Cardiac muscle cell (in vitro differentiated cells and primary cell): Measurements from ENCODE around the gene NUDT22. TPM values are rescaled to one million over a fixed set of nuclear protein-coding genes. Genes with fewer than 3 reads are reported as not detected.

Source experiments
- DNase-seq, 2 donors: peaks; one replicate each; pipeline versions ENCODE4 v3.0.0 to v3.0.0-alpha.2; 2010 to 2017; ENCODE audit warnings: low read depth in 1 of 2, low spot score in 1 of 2
- H3K27ac ChIP-seq: fragments of 200-600 bp; sonication (generic); 2 replicates; pipeline ENCODE4 v1.5.1; 2016
- H3K27me3 ChIP-seq: fragments of 200-600 bp; sonication (generic); 2 replicates; pipeline ENCODE4 v1.6.0; 2016; ENCODE audit warnings: control low read depth
- H3K36me3 ChIP-seq: fragments of 200-600 bp; sonication (generic); 2 replicates; pipeline ENCODE4 v1.5.1; 2016; ENCODE audit warnings: control low read depth
- H3K4me1 ChIP-seq: fragments of 200-600 bp; sonication (generic); 2 replicates; pipeline ENCODE4 v1.8.1; 2017; ENCODE audit warnings: low read depth, mild to moderate bottlenecking, mixed run types
- H3K4me3 ChIP-seq: fragments of 200-600 bp; sonication (generic); 2 replicates; pipeline ENCODE4 v1.5.1; 2016; ENCODE audit warnings: mild to moderate bottlenecking
- H3K9me3 ChIP-seq: fragments of 200-600 bp; sonication (generic); 2 replicates; pipeline ENCODE4 v1.5.1; 2017; ENCODE audit warnings: low read depth, mild to moderate bottlenecking, control low read depth
- CTCF ChIP-seq: IDR thresholded peaks from 2 replicates; pipeline ENCODE4 v1.5.1; 2012; ENCODE audit warnings: low read depth, mild to moderate bottlenecking, low read length
- polyA plus RNA-seq: library from polyadenylated mRNA; unstranded; fragments of >200 nt; fragmentation: Nextera tagmentation; extraction: Ambion mirVana; gene quantifications from 2 replicates; pipeline ENCODE4 v1.2.1, GENCODE V29; 2016
- total RNA-seq: library from RNA; depleted of rRNA; stranded (reverse); fragments of >200 nt; gene quantifications from 2 replicates; pipeline ENCODE4 v1.2.3, GENCODE V29; 2016

The NUDT22 gene
- total and polyA plus RNA-seq, 2 experiments from 2014 or later = 76.0 to 90.6 TPM

GRCh38 chr11:64259533-64260067 is 33.5 kb downstream of the NUDT22 start:
- no peak for DNase-seq
- H3K36me3 ChIP-seq = no peaks in the 10 kb centered on the region
- no peak for TF ChIP-seq CTCF

GRCh38 chr11:64260147-64260708 is 34.2 kb downstream of the NUDT22 start:
- TF ChIP-seq CTCF = no peak
- no peak for DNase-seq
- Histone ChIP-seq H3K27ac (no peak overlapping the region), H3K9me3 (no peaks in the 10 kb centered on the region), H3K4me1 (no peaks in the 10 kb centered on the region), H3K4me3 (no peak overlapping the region), H3K27me3 (no peaks in the 10 kb centered on the region), H3K36me3 (no peaks in the 10 kb centered on the region)

More at GRCh38 chr11:64259533-64260067, 33.5 kb downstream of the NUDT22 start:
- Histone ChIP-seq H3K27ac (no peak overlapping the region), H3K4me3 (no peak overlapping the region), H3K9me3 (no peaks in the 10 kb centered on the region), H3K4me1 (no peaks in the 10 kb centered on the region), H3K27me3 (no peaks in the 10 kb centered on the region)

GRCh38 chr11:64261556-64262080 is 35.5 kb downstream of the NUDT22 start:
- H3K4me3 ChIP-seq = no peak overlapping the region
- H3K36me3 ChIP-seq = no peaks in the 10 kb centered on the region
- no peaks in the 10 kb centered on the region for H3K27me3 ChIP-seq
- H3K9me3 ChIP-seq = no peaks in the 10 kb centered on the region
- no peak for TF ChIP-seq CTCF
- H3K4me1 ChIP-seq = no peaks in the 10 kb centered on the region
- no peak for DNase-seq
- H3K27ac ChIP-seq = no peak overlapping the region

GRCh38 chr11:64262271-64263002 is 36.4 kb downstream of the NUDT22 start:
- Histone ChIP-seq H3K27ac (no peak overlapping the region), H3K4me1 (no peaks in the 10 kb centered on the region), H3K36me3 (no peaks in the 10 kb centered on the region), H3K9me3 (no peaks in the 10 kb centered on the region), H3K4me3 (no peak overlapping the region), H3K27me3 (no peaks in the 10 kb centered on the region)
- no peak for TF ChIP-seq CTCF
- DNase-seq = no peak

- Histone ChIP-seq H3K9me3 (no peaks in the 10 kb centered on the region), H3K4me1 (no peaks in the 10 kb centered on the region), H3K4me3 (no peak overlapping the region), H3K27ac (no peak overlapping the region), H3K27me3 (no peaks in the 10 kb centered on the region), H3K36me3 (no peaks in the 10 kb centered on the region)
- no peak for TF ChIP-seq CTCF
- DNase-seq = peak in 1 of 2 donors; percentile 62
These were observed 37.2 kb downstream of the NUDT22 start for GRCh38 chr11:64263021-64263946.
